Measurements from ENCODE around the gene CGB3. TPM values are rescaled to one million over a fixed set of nuclear protein-coding genes. Genes with fewer than 3 reads are reported as not detected.
A peak's percentile ranks its signal among the peaks of the same experiment; 100 is the strongest.

Gene CGB3
- total RNA-seq, 1 experiment from 2014 or later, result not detected

DNA sequence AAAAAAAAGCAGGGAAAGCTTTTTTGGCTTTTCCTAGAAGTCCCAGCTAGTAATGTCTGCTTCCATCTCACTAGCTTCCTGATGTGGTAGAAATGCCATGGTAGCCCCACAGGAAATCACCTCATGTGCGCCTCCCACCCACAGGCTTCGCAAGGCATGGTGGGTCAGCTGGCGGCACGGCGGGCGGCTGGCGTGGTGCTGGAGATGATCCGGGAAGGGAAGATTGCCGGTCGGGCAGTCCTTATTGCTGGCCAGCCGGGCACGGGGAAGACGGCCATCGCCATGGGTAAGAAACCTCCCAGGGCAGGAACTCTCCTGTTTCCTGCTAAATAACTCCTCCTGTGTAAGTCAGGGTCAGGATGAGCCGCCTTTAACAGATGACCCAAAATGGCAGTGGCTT is 20.0 kb downstream of the CGB3 start:
- TF ChIP-seq SIN3A (IDR thresholded peaks at IDR 0.05; ENCODE audit: borderline replicate concordance, insufficient read depth, low read depth, low read length), result no peak
- TF ChIP-seq TCF7L2 (IDR thresholded peaks at IDR 0.05; ENCODE audit: low read depth, low read length), result no peak
- no peak for TF ChIP-seq CTCF (IDR thresholded peaks at IDR 0.05)
- TF ChIP-seq REST (IDR thresholded peaks at IDR 0.05; ENCODE audit: insufficient read depth in 1 of 2, low read depth in 2 of 2, low read length in 1 of 2), result no peak
- no peak for TF ChIP-seq POLR2AphosphoS5 (IDR thresholded peaks at IDR 0.05; ENCODE audit: low read depth, low read length)
- peaks cover 4% of the 10 kb centered on the region; the same call in 1 of the 2 replicates for H3K36me3 ChIP-seq (ENCODE audit: control insufficient read depth, insufficient read depth, low read length)
- in situ Hi-C loops (cut with HindIII; ENCODE audit: low pct_unique_long_range_greater_than_20kb, low sequenced_read_pairs), result no loop called here

DNA sequence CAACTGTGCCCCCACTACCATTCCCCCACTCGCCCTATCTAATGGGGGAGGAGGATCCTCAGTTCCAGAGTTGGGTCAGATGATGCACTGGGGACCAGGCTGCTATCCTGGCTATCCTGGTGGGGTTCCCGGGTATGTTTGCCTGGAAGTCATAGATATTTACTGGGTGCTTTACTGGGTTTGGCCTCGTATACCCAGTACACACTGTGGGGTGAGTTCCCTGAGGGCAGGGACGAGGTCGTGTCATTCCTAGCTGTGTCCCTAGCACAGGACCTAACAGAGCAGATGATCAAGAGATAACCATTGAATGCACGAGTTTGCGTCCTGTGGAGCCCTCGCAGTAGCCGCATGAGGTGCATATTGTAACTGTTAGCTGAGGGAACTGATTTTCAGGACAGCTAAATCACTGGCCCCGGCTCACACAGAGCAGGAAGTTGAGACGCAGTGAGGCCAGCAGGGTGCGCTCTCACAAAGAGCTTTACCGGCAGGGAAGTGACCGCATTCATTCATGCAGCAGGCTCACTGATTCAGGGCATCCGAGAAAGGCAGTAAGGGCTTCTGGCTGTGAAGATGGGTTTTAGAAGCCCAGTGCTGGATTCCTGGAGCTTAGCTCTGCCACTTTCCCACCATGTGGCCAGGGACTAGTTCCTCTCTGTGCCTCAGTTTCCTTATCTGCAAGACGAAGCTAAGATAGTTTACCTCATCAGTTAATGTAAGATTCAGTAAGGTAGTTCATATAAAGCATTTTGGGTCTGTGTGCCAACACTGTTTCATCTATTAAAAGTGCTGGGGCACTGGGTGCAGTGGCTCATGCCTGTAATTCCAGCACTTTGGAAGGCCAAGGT is 24.4 kb downstream of the CGB3 start:
- TF ChIP-seq REST (IDR thresholded peaks at IDR 0.05; ENCODE audit: insufficient read depth in 1 of 2, low read depth in 2 of 2, low read length in 1 of 2) (no peak), CTCF (IDR thresholded peaks at IDR 0.05) (peak; percentile 82), POLR2AphosphoS5 (IDR thresholded peaks at IDR 0.05; ENCODE audit: low read depth, low read length) (no peak), SIN3A (IDR thresholded peaks at IDR 0.05; ENCODE audit: borderline replicate concordance, insufficient read depth, low read depth, low read length) (no peak), TCF7L2 (IDR thresholded peaks at IDR 0.05; ENCODE audit: low read depth, low read length) (no peak)
- CTCF ChIA-PET, result interaction anchor here (0.5 to 1.1 kb wide), 7 partner anchors 9 to 258 kb away, joined by 3 to 10 read pairs (median 4); partner anchors contain the start of gene NTF4
- in situ Hi-C loops (cut with HindIII; ENCODE audit: low pct_unique_long_range_greater_than_20kb, low sequenced_read_pairs) (no loop called here), intact Hi-C loops (cut with micrococcal nuclease; ENCODE audit: unreplicated experiment) (no loop called here)
- H3K36me3 ChIP-seq (ENCODE audit: control insufficient read depth, insufficient read depth, low read length), result peaks cover 4% of the 10 kb centered on the region; the same call in 1 of the 2 replicates
- ATAC-seq (peak; percentile 89), DNase-seq (ENCODE audit: low read depth, low spot score) (no peak)
- H3K27me3 ChIP-seq (ENCODE audit: control insufficient read depth, insufficient read depth, low read length), result no peaks in the 10 kb centered on the region
- BruUV-seq (replicated peaks), result no TSS peak
- H3K4me1 ChIP-seq (ENCODE audit: control insufficient read depth, insufficient read depth, low read length), result no peaks in the 10 kb centered on the region
- POLR2A ChIA-PET, result interaction anchor here (0.6 kb wide), 1 partner anchor 360 kb away, joined by 9 read pairs; no protein-coding TSS in a partner anchor
- no peak overlapping the region for H3K4me3 ChIP-seq (ENCODE audit: low read depth in 2 of 2, low read length in 2 of 2)
- no peaks in the 10 kb centered on the region for H3K9me3 ChIP-seq (ENCODE audit: control insufficient read depth, insufficient read depth, low read depth, low read length)
- no peak overlapping the region for H3K27ac ChIP-seq (ENCODE audit: low read length)

More for the DNA sequence above, 20.0 kb downstream of the CGB3 start:
- intact Hi-C loops (cut with micrococcal nuclease; ENCODE audit: unreplicated experiment), result no loop called here
- Histone ChIP-seq H3K9me3 (ENCODE audit: control insufficient read depth, insufficient read depth, low read depth, low read length) (no peaks in the 10 kb centered on the region), H3K27ac (ENCODE audit: low read length) (no peak overlapping the region), H3K4me3 (ENCODE audit: low read depth in 2 of 2, low read length in 2 of 2) (no peak overlapping the region), H3K4me1 (ENCODE audit: control insufficient read depth, insufficient read depth, low read length) (no peaks in the 10 kb centered on the region), H3K27me3 (ENCODE audit: control insufficient read depth, insufficient read depth, low read length) (no peaks in the 10 kb centered on the region)
- DNase-seq (ENCODE audit: low read depth, low spot score), result no peak
- ChIA-PET POLR2A (no interaction called here), CTCF (no interaction called here)
- ATAC-seq, result no peak
- BruUV-seq (replicated peaks), result no TSS peak

Data from Panc1 (cell line).